ENCODE results near the gene TRPM6.

GRCh38 chr9:74724317-74724716 lies 163.4 kb downstream of the TRPM6 start:
- TF ChIP-seq CTCF (IDR thresholded peaks at IDR 0.05): no peak
- no peak for TF ChIP-seq POLR2A (IDR thresholded peaks at IDR 0.05)
